ENCODE results near the gene RASEF.

DNA sequence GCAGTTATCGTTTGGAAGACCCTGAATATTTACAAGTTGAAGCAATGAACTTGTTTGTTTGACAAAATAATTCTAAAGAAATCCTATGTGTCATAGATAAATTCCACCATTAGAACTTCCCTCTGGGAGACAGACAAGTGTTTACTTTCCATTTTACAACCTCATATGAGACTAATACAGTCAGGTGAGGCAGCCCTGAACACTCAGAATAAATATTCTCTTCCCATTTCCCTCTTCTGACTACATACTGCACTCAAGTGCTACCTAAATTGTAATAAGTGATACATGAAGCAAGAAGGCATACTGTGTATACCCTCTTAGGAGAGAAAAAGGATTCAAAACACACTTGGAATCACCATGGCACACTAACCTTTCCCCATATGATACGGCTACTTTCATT is 6.8 kb downstream of the RASEF start:
- TF ChIP-seq, protein P1, sequence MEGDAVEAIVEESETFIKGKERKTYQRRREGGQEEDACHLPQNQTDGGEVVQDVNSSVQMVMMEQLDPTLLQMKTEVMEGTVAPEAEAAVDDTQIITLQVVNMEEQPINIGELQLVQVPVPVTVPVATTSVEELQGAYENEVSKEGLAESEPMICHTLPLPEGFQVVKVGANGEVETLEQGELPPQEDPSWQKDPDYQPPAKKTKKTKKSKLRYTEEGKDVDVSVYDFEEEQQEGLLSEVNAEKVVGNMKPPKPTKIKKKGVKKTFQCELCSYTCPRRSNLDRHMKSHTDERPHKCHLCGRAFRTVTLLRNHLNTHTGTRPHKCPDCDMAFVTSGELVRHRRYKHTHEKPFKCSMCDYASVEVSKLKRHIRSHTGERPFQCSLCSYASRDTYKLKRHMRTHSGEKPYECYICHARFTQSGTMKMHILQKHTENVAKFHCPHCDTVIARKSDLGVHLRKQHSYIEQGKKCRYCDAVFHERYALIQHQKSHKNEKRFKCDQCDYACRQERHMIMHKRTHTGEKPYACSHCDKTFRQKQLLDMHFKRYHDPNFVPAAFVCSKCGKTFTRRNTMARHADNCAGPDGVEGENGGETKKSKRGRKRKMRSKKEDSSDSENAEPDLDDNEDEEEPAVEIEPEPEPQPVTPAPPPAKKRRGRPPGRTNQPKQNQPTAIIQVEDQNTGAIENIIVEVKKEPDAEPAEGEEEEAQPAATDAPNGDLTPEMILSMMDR (conservative IDR thresholded peaks at IDR 0.05; ENCODE audit: low read depth, low read length), result no peak
- no peak for TF ChIP-seq EZH2 (IDR thresholded peaks at IDR 0.05; ENCODE audit: low read length, unreplicated experiment)
- TF ChIP-seq EZH2phosphoT487 (IDR thresholded peaks at IDR 0.05; ENCODE audit: borderline replicate concordance, low read length), result no peak
